Activated gamma-delta T cell treated with anti-CD3 and anti-CD28 coated beads, Interleukin-2, amount 50 U/mL, for 16 hours (primary cell): ENCODE measurements around the gene ZNF318.
"Not testable (repeated sequence)": the region's sequence is repeated elsewhere in the genome, so short reads cannot be mapped to it uniquely, and the experiment has no call there.

ENCODE experiments used
- DNase-seq: peaks from one replicate; pipeline ENCODE4 v3.0.0-alpha.2; 2020; ENCODE audit warnings: low read depth

Gene ZNF318

DNA sequence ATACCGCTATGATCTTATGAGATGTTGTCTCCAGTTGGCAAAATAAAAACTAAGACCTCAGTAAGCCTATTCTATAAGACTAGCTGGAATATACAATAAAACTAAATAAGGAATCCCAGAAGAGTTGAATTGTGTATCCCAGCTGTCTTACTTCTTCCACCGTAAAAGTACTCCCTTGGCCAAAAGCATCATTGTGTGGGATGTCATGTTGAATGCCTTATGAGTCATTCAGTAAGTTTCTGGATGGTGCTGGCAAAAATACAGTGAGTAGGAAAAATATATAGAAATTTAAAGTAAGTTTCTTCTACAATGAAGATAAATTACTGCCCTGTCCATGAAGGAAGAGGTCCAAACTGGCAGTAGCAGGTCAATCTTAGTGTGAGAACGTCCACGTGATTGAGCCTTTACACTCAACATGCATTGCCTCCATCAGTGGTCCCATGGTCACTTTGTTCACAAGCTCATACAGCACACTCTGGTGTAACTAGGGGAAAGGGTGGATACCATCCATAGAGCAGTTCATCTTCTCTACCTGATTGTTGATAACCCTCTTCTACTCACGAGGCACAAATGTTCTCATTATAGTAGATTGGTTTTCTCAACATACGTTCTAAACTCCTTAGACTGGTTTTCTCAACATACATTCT is 13.7 kb upstream of the ZNF318 start:
- no peak for DNase-seq

GRCh38 chr6:43380858-43381257 is 11.4 kb upstream of the ZNF318 start:
- DNase-seq = not testable (repeated sequence)

GRCh38 chr6:43378631-43379030 is 9.2 kb upstream of the ZNF318 start:
- DNase-seq = no peak

DNA sequence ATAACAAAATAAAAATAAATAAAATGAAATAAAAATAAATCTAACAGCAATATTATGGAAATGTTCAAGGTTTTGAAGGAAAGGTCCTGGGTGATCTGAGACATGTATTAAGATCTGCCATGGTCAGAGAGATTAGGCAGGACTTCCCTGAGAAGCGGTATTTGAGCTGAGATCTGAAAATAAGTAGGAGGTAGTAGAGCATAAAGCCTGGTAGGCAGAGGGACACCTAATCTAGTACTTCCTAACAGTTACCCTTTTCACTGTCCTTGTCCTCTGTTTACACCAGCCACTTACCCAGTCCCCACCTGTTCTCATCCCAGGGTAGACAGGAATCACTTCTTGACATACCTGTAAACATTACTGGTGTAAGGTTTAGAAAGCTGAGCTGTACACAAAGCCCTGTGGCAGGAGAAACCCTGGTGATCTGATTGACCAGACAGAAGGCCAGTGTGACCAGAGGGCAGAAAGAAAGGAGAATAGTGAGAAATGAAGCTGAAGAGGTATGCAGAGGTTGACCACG is 8.3 kb upstream of the ZNF318 start:
- no peak for DNase-seq

GRCh38 chr6:43376551-43376981 is 7.1 kb upstream of the ZNF318 start:
- DNase-seq = no peak

GRCh38 chr6:43375693-43376092 is 6.2 kb upstream of the ZNF318 start:
- no peak for DNase-seq

DNA sequence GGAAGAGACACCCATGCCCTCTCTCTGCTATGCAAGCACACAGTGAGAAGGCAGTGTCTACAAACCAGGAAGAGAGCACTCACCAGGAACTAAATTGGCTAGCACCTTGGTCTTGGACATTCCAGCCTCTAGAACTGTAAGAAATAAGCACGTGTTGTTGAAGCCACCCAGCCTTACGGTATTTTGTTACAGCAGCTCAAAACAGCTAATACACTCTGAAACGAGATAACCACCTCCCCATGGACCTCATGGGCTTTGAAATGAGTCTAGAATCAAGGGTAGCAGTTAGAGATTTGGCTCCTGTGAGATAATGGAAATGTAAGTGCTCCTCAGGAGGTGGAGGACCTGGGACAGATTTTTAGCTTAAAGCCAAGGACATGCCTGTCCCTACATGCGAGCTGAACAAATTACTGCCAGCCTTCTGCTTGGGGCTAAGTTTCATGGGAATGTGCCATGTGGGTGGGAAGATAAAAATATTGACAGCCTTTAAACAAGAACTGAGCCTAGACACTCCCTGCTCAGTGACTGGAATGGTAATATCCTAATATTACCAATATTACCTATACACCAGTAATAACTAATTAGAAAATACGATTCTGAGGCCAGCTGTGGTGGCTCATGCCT is 3.9 kb upstream of the ZNF318 start:
- no peak for DNase-seq

- not testable (repeated sequence) for DNase-seq
Observed at GRCh38 chr6:43370003-43370580, 645 bp upstream of the ZNF318 start.

DNA sequence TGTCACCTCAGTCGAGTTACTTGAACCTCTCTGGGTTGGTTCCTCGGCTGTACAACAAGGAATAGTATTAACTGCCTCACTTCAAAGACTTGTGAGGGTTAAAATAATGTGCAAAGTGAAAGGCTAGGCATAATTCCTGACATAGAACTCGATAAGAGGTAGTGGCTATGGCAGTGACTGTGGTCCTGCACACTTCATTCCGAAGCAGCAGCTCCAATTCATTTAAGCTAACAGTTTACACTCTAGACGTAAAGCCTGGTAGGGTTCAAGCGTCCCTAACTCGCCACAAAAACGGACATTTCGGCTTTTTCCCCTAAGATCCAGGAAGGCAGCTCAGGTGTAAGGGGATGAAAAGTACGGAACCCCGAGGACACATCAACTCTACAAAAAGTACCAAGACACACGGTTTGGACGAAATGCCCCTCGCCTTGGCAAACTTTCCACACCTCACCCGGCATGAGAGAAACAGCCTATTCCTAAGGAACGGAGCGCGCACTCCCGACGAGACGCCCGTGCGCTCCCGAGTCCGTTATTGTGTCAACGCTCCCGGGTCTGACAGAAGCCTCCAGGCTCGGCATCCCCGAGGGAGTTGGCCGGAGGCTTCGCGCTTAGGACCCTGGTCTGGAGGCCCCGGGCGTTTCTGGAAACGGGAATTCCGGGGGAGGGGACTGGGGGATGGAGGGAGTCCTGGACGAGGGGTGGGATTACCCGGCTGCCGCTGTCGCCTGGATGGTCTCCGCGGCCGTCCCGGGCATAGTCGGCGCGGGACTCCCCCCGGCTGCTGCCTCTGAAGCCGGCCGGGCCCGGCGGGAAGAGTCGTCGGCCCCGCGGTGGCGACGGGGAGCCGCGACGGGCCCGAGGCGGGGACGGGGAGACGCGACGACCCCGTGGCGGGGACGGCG is 937 bp downstream of the ZNF318 start:
- DNase-seq = no peak

DNA sequence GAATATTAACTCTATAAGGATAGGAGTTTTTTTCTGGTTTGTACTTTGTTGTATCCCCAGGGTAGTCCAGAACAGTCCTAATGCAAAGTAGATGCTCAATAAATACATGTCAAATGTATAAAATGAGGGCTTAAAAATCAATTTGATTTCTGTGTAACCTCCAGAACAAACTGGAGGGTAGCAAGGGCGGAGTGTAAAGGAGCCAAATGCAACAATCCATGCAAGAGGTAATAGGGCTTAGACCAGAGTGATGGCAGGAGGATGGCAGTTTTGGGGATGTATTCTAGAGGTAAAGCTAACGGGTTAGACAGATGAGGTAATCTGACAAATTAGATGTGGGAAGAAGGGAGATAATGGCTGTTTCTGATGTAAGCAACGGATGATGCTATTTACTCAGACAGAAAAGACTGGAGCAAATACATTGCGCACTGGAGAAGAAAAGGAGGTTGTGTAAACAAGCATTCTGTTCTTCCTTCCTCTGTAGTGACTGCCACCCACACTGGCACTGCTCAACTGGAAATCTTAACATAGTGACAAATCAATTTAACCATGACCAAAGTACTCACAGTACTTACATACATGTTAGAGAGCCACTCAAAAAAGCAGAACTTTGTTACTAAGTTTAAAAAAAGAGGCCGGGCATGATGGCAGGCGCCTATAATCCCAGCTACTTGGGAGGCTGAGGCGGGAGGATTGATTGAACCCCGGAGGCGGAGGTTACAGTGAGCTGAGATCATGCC is 2.0 kb downstream of the ZNF318 start:
- no peak for DNase-seq

- no peak for DNase-seq
Observed at GRCh38 chr6:43361269-43361668, 8.2 kb downstream of the ZNF318 start.

DNA sequence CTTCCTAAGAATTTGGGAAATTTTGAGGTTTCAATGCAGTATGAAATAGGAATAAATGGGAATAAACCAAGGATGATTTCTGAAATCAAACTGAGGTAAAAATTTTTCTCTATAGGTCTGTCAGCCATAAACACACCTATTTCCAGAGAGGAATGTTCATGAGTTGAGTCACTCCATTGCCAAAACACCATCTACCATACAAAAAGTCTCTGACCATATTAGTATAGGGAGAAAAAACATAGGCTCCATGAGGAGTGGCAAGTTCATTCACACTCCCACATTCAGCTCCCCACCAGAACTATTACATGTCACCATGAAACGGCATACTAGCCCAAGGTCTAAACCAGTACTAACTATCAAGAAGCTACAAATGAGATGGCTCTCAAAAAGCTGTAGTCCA is 9.6 kb downstream of the ZNF318 start:
- no peak for DNase-seq

DNA sequence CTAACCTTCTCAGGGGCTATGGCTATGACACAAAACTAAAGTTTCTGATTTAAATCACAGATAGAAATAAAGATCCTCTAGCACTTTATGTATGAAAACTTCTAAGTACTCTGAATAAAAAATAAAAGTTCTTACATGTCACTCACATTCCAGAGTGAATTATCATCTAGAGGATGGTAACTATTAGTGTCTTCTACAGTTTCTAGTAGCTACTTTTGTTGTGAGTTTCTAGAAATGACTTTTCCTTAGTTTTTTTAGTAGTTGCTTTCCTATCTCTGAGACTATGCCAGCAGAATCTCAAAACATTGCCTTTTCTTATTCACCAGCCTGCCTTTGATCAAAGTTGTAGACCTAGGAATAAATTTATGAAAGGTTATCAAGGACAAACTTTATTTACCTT is 10.1 kb downstream of the ZNF318 start:
- no peak for DNase-seq

DNA sequence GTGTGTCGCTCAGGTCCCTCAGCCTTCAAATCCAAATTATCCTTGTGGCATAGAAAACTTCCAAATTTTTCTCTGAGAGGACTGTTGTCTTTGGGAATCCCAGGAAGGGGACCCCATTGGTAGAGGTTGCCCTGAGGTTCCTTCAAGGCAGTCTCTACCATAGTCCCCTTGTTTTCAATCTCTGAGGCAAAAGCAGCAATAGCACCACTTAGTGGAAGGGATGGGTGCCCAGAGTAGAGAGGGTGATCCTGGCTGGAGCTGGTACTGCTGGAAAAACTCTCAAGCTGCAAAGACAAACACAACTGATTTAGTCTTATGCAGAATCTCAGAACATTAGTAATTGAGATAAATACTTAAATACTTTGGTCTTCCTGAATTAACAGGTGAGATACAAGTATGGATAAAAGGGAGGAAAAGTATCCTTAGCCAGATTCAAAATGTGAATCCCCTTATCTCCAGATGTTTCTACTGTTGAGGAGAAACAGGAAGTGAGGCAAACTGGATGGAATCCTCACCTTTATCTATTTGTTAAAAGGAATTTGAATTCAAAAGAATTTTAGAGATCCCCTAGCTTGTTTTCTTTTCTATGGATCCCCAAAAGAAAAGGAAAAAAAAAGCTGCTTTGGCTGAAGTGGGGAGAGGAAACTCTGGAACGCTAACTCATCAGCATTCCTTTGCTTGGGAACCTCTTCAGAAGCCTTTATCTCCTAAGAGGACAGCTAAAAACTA is 13.4 kb downstream of the ZNF318 start:
- DNase-seq = no peak

- DNase-seq = not testable (repeated sequence)
Observed at GRCh38 chr6:43351951-43352350, 17.5 kb downstream of the ZNF318 start.

DNA sequence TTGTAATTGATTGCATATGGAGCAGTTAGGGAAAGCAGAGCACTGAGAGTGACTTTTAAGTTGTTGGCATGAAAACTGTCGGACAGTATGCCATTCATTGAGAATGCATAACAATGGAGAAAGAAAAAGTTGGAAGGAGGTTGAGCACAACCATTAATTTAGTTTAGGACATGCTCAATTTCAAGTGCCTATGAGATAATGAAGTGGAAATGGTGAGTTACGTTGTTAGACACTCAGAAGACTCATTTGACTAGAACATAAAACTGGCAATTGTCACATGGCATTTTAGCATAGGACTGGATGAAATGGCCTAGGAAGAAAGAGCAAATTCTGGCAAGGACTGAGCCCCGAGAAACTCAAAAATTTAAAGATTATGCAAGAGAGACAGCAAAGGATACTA is 22.0 kb downstream of the ZNF318 start:
- no peak for DNase-seq

DNA sequence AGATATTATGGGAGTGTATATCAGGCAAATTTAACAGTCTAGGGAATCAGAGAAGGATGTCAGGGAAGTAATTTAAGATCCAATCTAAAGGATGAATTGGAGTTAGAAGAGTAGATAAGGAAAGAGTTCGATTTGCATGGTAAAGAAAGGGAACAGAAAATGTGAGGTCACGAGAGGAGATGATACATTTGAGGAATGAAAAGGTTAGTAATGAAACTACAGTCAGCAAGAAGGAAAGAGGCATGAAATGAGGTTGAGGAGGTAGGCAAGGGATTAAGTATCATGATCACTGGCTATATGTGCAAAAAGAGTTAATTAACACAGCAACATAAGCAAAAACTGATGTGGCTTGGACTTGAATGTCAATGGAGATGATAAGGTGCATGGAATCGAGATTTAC is 22.4 kb downstream of the ZNF318 start:
- no peak for DNase-seq

GRCh38 chr6:43346243-43346642 is 23.2 kb downstream of the ZNF318 start:
- not testable (repeated sequence) for DNase-seq

- no peak for DNase-seq
Observed at GRCh38 chr6:43339168-43339567, 30.3 kb downstream of the ZNF318 start.

DNA sequence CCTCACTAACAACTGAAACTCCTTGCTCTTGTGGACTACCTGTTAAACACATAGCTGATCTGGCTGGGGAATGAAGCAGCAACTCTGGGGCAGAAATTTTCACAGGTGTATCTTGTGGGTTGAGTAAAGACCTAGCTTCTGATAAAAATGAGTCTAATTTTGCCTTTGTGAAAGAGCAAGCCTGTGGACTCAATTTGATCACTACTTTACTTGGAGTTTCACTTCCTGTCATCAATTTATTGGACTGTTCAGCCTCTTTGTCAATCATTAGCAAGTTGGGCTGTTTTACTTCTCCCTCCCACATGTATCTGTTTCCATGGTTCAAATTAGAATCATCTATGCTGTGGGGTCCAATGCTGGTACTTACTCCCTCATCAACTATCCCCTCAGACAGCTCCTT is 31.2 kb downstream of the ZNF318 start:
- no peak for DNase-seq

- no peak for DNase-seq
Observed at GRCh38 chr6:43336382-43336781, 33.1 kb downstream of the ZNF318 start.
